SK-N-SH (cell line): Measurements from ENCODE around the gene CRCP. TPM values are rescaled to one million over a fixed set of nuclear protein-coding genes. Genes with fewer than 3 reads are reported as not detected.

Experiments
- CTCF ChIA-PET: fragments of 300-600, 350-600 bp; formaldehyde crosslinking; extraction: SDS; loops from one replicate; lab custom pipeline; 2021; lab: Yijun Ruan, JAX
- POLR2A ChIA-PET: fragments of 350-600 bp; sonication (Branson Sonifier 250); formaldehyde crosslinking; extraction: SDS; loops from one replicate; lab custom pipeline; 2020; ENCODE audit warnings: antibody characterized with exemption, inconsistent platforms; lab: Yijun Ruan, JAX
- DNase-seq: peaks from one replicate; pipeline ENCODE4 v3.0.0; 2012
- H2AFZ ChIP-seq: fragments of 200-600 bp; sonication (generic); 2 replicates; pipeline ENCODE4 v1.8.1; 2016; ENCODE audit warnings: antibody characterized with exemption, mild to moderate bottlenecking, low read depth
- H3F3A ChIP-seq: fragments of 200-600 bp; sonication (generic); replicated peaks from 2 replicates; pipeline ENCODE3; 2016; ENCODE audit warnings: antibody characterized with exemption, mild to moderate bottlenecking; ENCODE audit not compliant: insufficient read depth
- H3K27ac ChIP-seq, 2 experiments: fragments of 200-500 bp in 1 of 2; fragments of 200-600 bp in 1 of 2; sonication (Bioruptor generic) in 1 of 2; sonication (generic), shearing (Covaris generic) in 1 of 2; 2 replicates each; pipeline versions ENCODE4 v1.5.1 to v1.6.1; 2014 to 2016; ENCODE audit warnings: low read depth in 2 of 2, inconsistent platforms in 1 of 2, low read length in 1 of 2, mild to moderate bottlenecking in 1 of 2, mixed read lengths in 1 of 2
- H3K27me3 ChIP-seq: fragments of 200-600 bp; sonication (generic), shearing (Covaris generic); 2 replicates; pipeline ENCODE4 v1.6.1; 2016; ENCODE audit warnings: mixed run types; ENCODE audit not compliant: insufficient read depth
- H3K36me3 ChIP-seq, 2 experiments: fragments of 200-500 bp in 1 of 2; fragments of 200-600 bp in 1 of 2; sonication (Bioruptor generic) in 1 of 2; sonication (generic) in 1 of 2; replicated peaks in 1 of 2; 2 replicates each; pipeline versions ENCODE3 to v1.5.1; 2014 to 2016; ENCODE audit warnings: low read length in 1 of 2, mild to moderate bottlenecking in 1 of 2; ENCODE audit not compliant: insufficient read depth in 2 of 2, control insufficient read depth in 1 of 2
- H3K4me1 ChIP-seq, 2 experiments: fragments of 200-500 bp in 1 of 2; fragments of 200-600 bp in 1 of 2; sonication (Bioruptor generic) in 1 of 2; sonication (generic), shearing (Covaris generic) in 1 of 2; 2 replicates each; pipeline versions ENCODE4 v1.5.1 to v1.6.1; 2014 to 2016; ENCODE audit warnings: low read depth in 1 of 2, low read length in 1 of 2, mixed run types in 1 of 2; ENCODE audit not compliant: insufficient read depth in 2 of 2, control insufficient read depth in 1 of 2
- H3K4me2 ChIP-seq: fragments of 200-600 bp; sonication (generic), shearing (Covaris generic); 2 replicates; pipeline ENCODE4 v1.6.1; 2017; ENCODE audit warnings: mixed run types
- H3K4me3 ChIP-seq, 2 experiments: fragments of 200-500 bp in 1 of 2; fragments of 200-600 bp in 1 of 2; sonication (Bioruptor generic) in 1 of 2; sonication (generic), shearing (Covaris generic) in 1 of 2; 2 replicates each; pipeline versions ENCODE4 v1.5.1 to v1.8.1; 2014 to 2016; ENCODE audit warnings: low read depth in 2 of 2, inconsistent platforms in 1 of 2, low read length in 1 of 2, mild to moderate bottlenecking in 1 of 2, mixed read lengths in 1 of 2, moderate library complexity in 1 of 2
- H3K79me2 ChIP-seq: fragments of 200-600 bp; sonication (generic); 2 replicates; pipeline ENCODE4 v1.8.1; 2017; ENCODE audit warnings: mild to moderate bottlenecking; ENCODE audit not compliant: insufficient read depth
- H3K9ac ChIP-seq: fragments of 200-600 bp; sonication (generic); 2 replicates; pipeline ENCODE4 v1.6.1; 2017; ENCODE audit warnings: mixed run types
- H3K9me2 ChIP-seq: fragments of 200-600 bp; sonication (generic); 2 replicates; pipeline ENCODE4 v1.6.1; 2017; ENCODE audit warnings: mixed run types
- H3K9me3 ChIP-seq: fragments of 200-600 bp; sonication (generic); 2 replicates; pipeline ENCODE4 v1.6.1; 2017; ENCODE audit warnings: mixed run types, mild to moderate bottlenecking, moderate library complexity
- H4K20me1 ChIP-seq: fragments of 200-600 bp; sonication (generic); 2 replicates; pipeline ENCODE4 v1.6.1; 2017; ENCODE audit warnings: mild to moderate bottlenecking, mixed run types; ENCODE audit not compliant: insufficient read depth
- CHD2 ChIP-seq: fragments of 150-350 bp; IDR thresholded peaks from 2 replicates; pipeline ENCODE4 v1.6.1; 2018; ENCODE audit warnings: low read length; ENCODE audit not compliant: partially characterized antibody
- CTCF ChIP-seq: fragments of 200-600 bp; sonication (generic); IDR thresholded peaks from 2 replicates; pipeline ENCODE4 v1.6.1; 2017; ENCODE audit warnings: antibody characterized with exemption, mild to moderate bottlenecking, moderate library complexity
- ELF1 ChIP-seq: IDR thresholded peaks from 2 replicates; pipeline ENCODE4 v1.4.0; 2012
- FOSL2 ChIP-seq: IDR thresholded peaks from 2 replicates; pipeline ENCODE4 v1.4.0; 2012; ENCODE audit warnings: low read depth, mild to moderate bottlenecking, moderate library complexity, borderline replicate concordance
- FOXJ3 ChIP-seq: sonication (generic); formaldehyde crosslinking; IDR thresholded peaks from 2 replicates; pipeline ENCODE4 v1.5.1; 2020; ENCODE audit warnings: mild to moderate bottlenecking, missing genetic modification reagents
- FOXM1 ChIP-seq: IDR thresholded peaks from 2 replicates; pipeline ENCODE4 v1.4.0; 2012; ENCODE audit warnings: low read depth, mild to moderate bottlenecking
- IRF3 ChIP-seq: fragments of 150-350 bp; IDR thresholded peaks from 2 replicates; pipeline ENCODE4 v1.6.1; 2016; ENCODE audit warnings: mild to moderate bottlenecking, low read depth, low read length
- JUND ChIP-seq: IDR thresholded peaks from 2 replicates; pipeline ENCODE4 v1.4.0; 2012
- MXI1 ChIP-seq: IDR thresholded peaks from 2 replicates; pipeline ENCODE4 v1.6.1; 2012; ENCODE audit warnings: mild to moderate bottlenecking, low read depth, low read length, improper control_type of control experiment
- NRF1 ChIP-seq: IDR thresholded peaks from 2 replicates; pipeline ENCODE4 v1.6.1; 2012; ENCODE audit warnings: low read depth, mild to moderate bottlenecking, low read length
- POLR2AphosphoS5 ChIP-seq: IDR thresholded peaks from 2 replicates; pipeline ENCODE4 v1.6.1; 2012; ENCODE audit warnings: low read depth, low read length
- RAD21 ChIP-seq: IDR thresholded peaks from 2 replicates; pipeline ENCODE4 v1.6.1; 2012; ENCODE audit warnings: mild to moderate bottlenecking, low read length
- RXRA ChIP-seq: IDR thresholded peaks from 2 replicates; pipeline ENCODE4 v1.4.0; 2012; ENCODE audit warnings: low read depth, mild to moderate bottlenecking, borderline replicate concordance
- SIN3A ChIP-seq: IDR thresholded peaks from 2 replicates; pipeline ENCODE4 v1.6.1; 2012; ENCODE audit warnings: low read depth, mild to moderate bottlenecking, low read length, moderate library complexity, borderline replicate concordance
- YY1 ChIP-seq: IDR thresholded peaks from 2 replicates; pipeline ENCODE4 v1.4.0; 2012; ENCODE audit warnings: low read depth, mild to moderate bottlenecking
- WGBS: methylation state at CpG from one replicate; pipeline ENCODE4 v1.1.6; 2017; ENCODE audit warnings: low lambda C conversion rate; 5-methylcytosine and 5-hydroxymethylcytosine counted together
- polyA plus RNA-seq, 3 experiments: library from polyadenylated mRNA; depleted of rRNA; stranded (reverse); fragments of >200 nt; gene quantifications; 2 replicates each; pipeline ENCODE4 v1.2.3, GENCODE V29; 2012
- TF ChIP-seq, protein P1 (sequence below): IDR thresholded peaks from 2 replicates; pipeline ENCODE4 v1.4.0; 2012; ENCODE audit warnings: low read depth, borderline replicate concordance

CRCP gene
- polyA plus RNA-seq, 1 of the 3 experiments (the other 2 are of a cell fraction): 34.0 TPM

GRCh38 chr7:66088861-66089838, 25.5 kb upstream of the CRCP start:
- Histone ChIP-seq H3K4me3 (no peak overlapping the region), H3K9ac (no peak overlapping the region), H3K27me3 (no peaks in the 10 kb centered on the region), H3K36me3 (peaks cover 0 to 11% of the 10 kb centered on the region in 2 experiments), H3K27ac (no peak overlapping the region), H4K20me1 (no peaks in the 10 kb centered on the region), H2AFZ (no peak overlapping the region), H3F3A (peaks cover 3% of the 10 kb centered on the region), H3K9me3 (no peaks in the 10 kb centered on the region), H3K4me2 (no peak overlapping the region), H3K9me2 (no peaks in the 10 kb centered on the region), H3K4me1 (peaks cover 0 to 4% of the 10 kb centered on the region in 2 experiments; a peak in 1 of 4 replicates), H3K79me2 (no peaks in the 10 kb centered on the region)
- TF ChIP-seq MXI1: no peak
- no peak for TF ChIP-seq RAD21
- TF ChIP-seq FOXM1: no peak
- no peak for TF ChIP-seq SIN3A
- TF ChIP-seq FOSL2: no peak
- TF ChIP-seq RXRA: no peak
- TF ChIP-seq IRF3: no peak
- no peak for TF ChIP-seq YY1
- TF ChIP-seq FOXJ3 (CRISPR knock-in tag): no peak
- TF ChIP-seq CHD2: no peak
- no peak for TF ChIP-seq JUND
- TF ChIP-seq POLR2AphosphoS5: no peak
- TF ChIP-seq NRF1: no peak
- TF ChIP-seq, protein P1, sequence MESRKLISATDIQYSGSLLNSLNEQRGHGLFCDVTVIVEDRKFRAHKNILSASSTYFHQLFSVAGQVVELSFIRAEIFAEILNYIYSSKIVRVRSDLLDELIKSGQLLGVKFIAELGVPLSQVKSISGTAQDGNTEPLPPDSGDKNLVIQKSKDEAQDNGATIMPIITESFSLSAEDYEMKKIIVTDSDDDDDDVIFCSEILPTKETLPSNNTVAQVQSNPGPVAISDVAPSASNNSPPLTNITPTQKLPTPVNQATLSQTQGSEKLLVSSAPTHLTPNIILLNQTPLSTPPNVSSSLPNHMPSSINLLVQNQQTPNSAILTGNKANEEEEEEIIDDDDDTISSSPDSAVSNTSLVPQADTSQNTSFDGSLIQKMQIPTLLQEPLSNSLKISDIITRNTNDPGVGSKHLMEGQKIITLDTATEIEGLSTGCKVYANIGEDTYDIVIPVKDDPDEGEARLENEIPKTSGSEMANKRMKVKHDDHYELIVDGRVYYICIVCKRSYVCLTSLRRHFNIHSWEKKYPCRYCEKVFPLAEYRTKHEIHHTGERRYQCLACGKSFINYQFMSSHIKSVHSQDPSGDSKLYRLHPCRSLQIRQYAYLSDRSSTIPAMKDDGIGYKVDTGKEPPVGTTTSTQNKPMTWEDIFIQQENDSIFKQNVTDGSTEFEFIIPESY: no peak
- TF ChIP-seq ELF1: no peak
- no peak for TF ChIP-seq CTCF
- CTCF ChIA-PET: interaction anchor here (0.6 to 1.0 kb wide), 2 partner anchors 13 to 157 kb away, joined by 3 read pairs; partner anchors contain the start of gene ASL
- 96% methylated on average over 30 of the region's 32 CpGs for WGBS
- no peak for DNase-seq
- POLR2A ChIA-PET: interaction anchor here (1.7 kb wide), 1 partner anchor 14 kb away, joined by 6 read pairs; the partner anchor contains the start of gene ASL
